Activated CD8-positive, alpha-beta memory T cell treated with anti-CD3 and anti-CD28 coated beads, Interleukin-2, amount 50 U/mL, for 1 hour (primary cell): ENCODE measurements around the gene BUB1B.
A peak's percentile ranks its signal among the peaks of the same experiment; 100 is the strongest.

ENCODE experiments used
- DNase-seq: peaks from one replicate; pipeline ENCODE4 v3.0.0-alpha.2; 2020; ENCODE audit errors: extremely low read depth

The BUB1B gene

GRCh38 chr15:40183636-40184463, 23.0 kb downstream of the BUB1B start:
- no peak for DNase-seq

GRCh38 chr15:40190591-40190990, 29.7 kb downstream of the BUB1B start:
- no peak for DNase-seq

GRCh38 chr15:40192942-40193341, 32.1 kb downstream of the BUB1B start:
- no peak for DNase-seq

GRCh38 chr15:40197434-40197833, 36.6 kb downstream of the BUB1B start:
- DNase-seq = no peak

GRCh38 chr15:40198355-40199085, 37.7 kb downstream of the BUB1B start:
- DNase-seq = no peak

GRCh38 chr15:40204100-40204499, 43.2 kb downstream of the BUB1B start:
- no peak for DNase-seq

- DNase-seq = peak; percentile 12
Observed at GRCh38 chr15:40217166-40217824, 56.4 kb downstream of the BUB1B start.

GRCh38 chr15:40219801-40220200, 58.9 kb downstream of the BUB1B start:
- DNase-seq = no peak

GRCh38 chr15:40222131-40222530, 61.3 kb downstream of the BUB1B start:
- DNase-seq = no peak

- no peak for DNase-seq
Observed at GRCh38 chr15:40226736-40227135, 65.9 kb downstream of the BUB1B start.

GRCh38 chr15:40229316-40229715, 68.4 kb downstream of the BUB1B start:
- DNase-seq = no peak

- DNase-seq = no peak
Observed at GRCh38 chr15:40229956-40230355, 69.1 kb downstream of the BUB1B start.

- no peak for DNase-seq
Observed at GRCh38 chr15:40232625-40233070, 71.8 kb downstream of the BUB1B start.

GRCh38 chr15:40233727-40234577, 73.1 kb downstream of the BUB1B start:
- DNase-seq = no peak

GRCh38 chr15:40234783-40235182, 73.9 kb downstream of the BUB1B start:
- no peak for DNase-seq

- no peak for DNase-seq
Observed at GRCh38 chr15:40235201-40235885, 74.5 kb downstream of the BUB1B start.

- no peak for DNase-seq
Observed at GRCh38 chr15:40238532-40239403, 77.9 kb downstream of the BUB1B start, which contains the start of gene PAK6. TSS of gene PAK6 (plus strand) at chr15:40239063. CDS start at chr15:40264786, 25,723 bp downstream.

GRCh38 chr15:40239404-40239692, 78.5 kb downstream of the BUB1B start:
- DNase-seq = no peak

GRCh38 chr15:40239693-40240618, 79.1 kb downstream of the BUB1B start:
- no peak for DNase-seq
